Gastrocnemius medialis (tissue), 4 donors: ENCODE measurements around the gene PTPRT.

Experiments
- CTCF ChIP-seq, 5 experiments: fragments of 450-650 bp in 3 of 5; fragments of 200-600 bp in 2 of 5; sonication (generic) in 2 of 5; IDR thresholded peaks in 4 of 5; conservative IDR thresholded peaks in 1 of 5; 1 replicate in 4 of 5; 2 replicates in 1 of 5; pipeline ENCODE4 v1.5.1; 2016 to 2019; ENCODE audit warnings: antibody characterized with exemption in 5 of 5, mild to moderate bottlenecking in 3 of 5, moderate library complexity in 3 of 5
- POLR2A ChIP-seq, 2 donors: fragments of 450-650 bp; IDR thresholded peaks; one replicate each; pipeline ENCODE4 v1.6.1; 2017; ENCODE audit warnings: antibody characterized with exemption in 2 of 2, mild to moderate bottlenecking in 2 of 2, moderate library complexity in 2 of 2

GRCh38 chr20:42368910-42369309 lies 820.8 kb downstream of the PTPRT start:
- no peak for TF ChIP-seq POLR2A (IDR thresholded peaks at IDR 0.05)
- TF ChIP-seq CTCF (IDR thresholded peaks at IDR 0.05 in 4 of 5, conservative IDR thresholded peaks at IDR 0.05 in 1 of 5), result no peak
